GM11168 (cell line): ENCODE data around the gene REM1.
"Not testable (repeated sequence)": the region's sequence is repeated elsewhere in the genome, so short reads cannot be mapped to it uniquely, and the experiment has no call there.

Source experiments
- in situ Hi-C: fragments of 300-500 bp; cut with MboI; formaldehyde crosslinking; loops from one replicate; pipeline ENCODE4 v1.12.0; 2022; ENCODE audit warnings: low sequenced_read_pairs; ENCODE audit not compliant: unreplicated experiment

Gene REM1

GRCh38 chr20:31474758-31475427, at the start of gene REM1, which contains the start of gene DEFB124:
REM1 (plus strand) TSS chr20:31475288; CDS start chr20:31476446, 1,158 bp downstream.
DEFB124 (minus strand) TSS chr20:31475127; CDS start chr20:31473013, 2,114 bp downstream.
- in situ Hi-C loops, result no loop called here

- in situ Hi-C loops, result no loop called here
These were observed 49.3 kb upstream of the REM1 start for GRCh38 chr20:31425797-31426196.

- in situ Hi-C loops, result not testable (repeated sequence)
These were observed 48.1 kb upstream of the REM1 start for GRCh38 chr20:31426891-31427551.

- in situ Hi-C loops, result not testable (repeated sequence)
These were observed 47.5 kb upstream of the REM1 start for GRCh38 chr20:31427576-31427975.

- in situ Hi-C loops, result no loop called here
These were observed 44.4 kb upstream of the REM1 start for GRCh38 chr20:31430568-31431115.

- in situ Hi-C loops, result no loop called here
These were observed 35.0 kb upstream of the REM1 start, which contains the start of gene DEFB123 for GRCh38 chr20:31440012-31440659. DEFB123 (plus strand) TSS chr20:31440632; CDS start chr20:31440699, 67 bp downstream.

- in situ Hi-C loops, result no loop called here
These were observed 28.8 kb upstream of the REM1 start for GRCh38 chr20:31446084-31446819.

- in situ Hi-C loops, result loop anchor here (5.0 kb wide), 1 partner anchor 53 kb away; no protein-coding TSS in a partner anchor
These were observed 25.3 kb upstream of the REM1 start for GRCh38 chr20:31449511-31450414.

- in situ Hi-C loops, result loop anchor here (5.0 kb wide), 1 partner anchor 50 kb away; no protein-coding TSS in a partner anchor
These were observed 22.5 kb upstream of the REM1 start for GRCh38 chr20:31452575-31452974.

GRCh38 chr20:31454361-31454760, 20.7 kb upstream of the REM1 start:
- in situ Hi-C loops, result loop anchor here (5.0 kb wide), 1 partner anchor 48 kb away; no protein-coding TSS in a partner anchor

GRCh38 chr20:31470946-31471345, 4.1 kb upstream of the REM1 start:
- in situ Hi-C loops, result not testable (repeated sequence)

GRCh38 chr20:31472395-31473330, 2.4 kb upstream of the REM1 start:
- in situ Hi-C loops, result no loop called here

GRCh38 chr20:31473331-31474096, 1.6 kb upstream of the REM1 start:
- in situ Hi-C loops, result no loop called here

- in situ Hi-C loops, result no loop called here
These were observed 1.0 kb upstream of the REM1 start for GRCh38 chr20:31474097-31474436.

GRCh38 chr20:31475472-31476293, 595 bp downstream of the REM1 start:
- in situ Hi-C loops, result no loop called here

- in situ Hi-C loops, result no loop called here
These were observed 1.2 kb downstream of the REM1 start for GRCh38 chr20:31476294-31476585.
